IMR-90 (cell line): ENCODE data around the gene POTEG. TPM values are rescaled to one million over a fixed set of nuclear protein-coding genes. Genes with fewer than 3 reads are reported as not detected.
"Not testable (repeated sequence)": the region's sequence is repeated elsewhere in the genome, so short reads cannot be mapped to it uniquely, and the experiment has no call there.

Experiments used
- ATAC-seq: fragments of 200-7000 bp; cut with Tn5 transposase; 2 replicates; pipeline ENCODE4 v1.9.1; 2020; ENCODE audit warnings: low read depth, mild to moderate bottlenecking, moderate library complexity
- BruUV-seq: library from RNA; stranded (reverse); fragments of 400-500 nt; replicated peaks from 2 replicates; lab custom pipeline; 2021; lab: Mats Ljungman, UMichigan
- CTCF ChIA-PET: fragments of 300-600 bp; formaldehyde crosslinking; extraction: SDS; loops from one replicate; lab custom pipeline; 2021; ENCODE audit warnings: antibody characterized with exemption; lab: Yijun Ruan, JAX
- POLR2A ChIA-PET: fragments of 300-600 bp; sonication (Branson Sonifier 250); formaldehyde crosslinking; loops from one replicate; lab custom pipeline; 2022; ENCODE audit warnings: antibody characterized with exemption; ENCODE audit not compliant: unreplicated experiment; lab: Charles Lee
- DNase-seq: peaks from one replicate; pipeline ENCODE4 v3.0.0; 2013
- H2AFZ ChIP-seq: replicated peaks from 2 replicates; pipeline ENCODE3; 2013; ENCODE audit warnings: low read length, mild to moderate bottlenecking; ENCODE audit not compliant: poor library complexity
- H2AK5ac ChIP-seq: 2 replicates; pipeline ENCODE4 v1.6.1; 2013; ENCODE audit warnings: low read depth, low read length, inconsistent platforms
- H2AK9ac ChIP-seq: replicated peaks from 2 replicates; pipeline ENCODE3; 2013; ENCODE audit warnings: mild to moderate bottlenecking, low read depth, low read length, moderate library complexity; ENCODE audit not compliant: poor library complexity
- H2BK120ac ChIP-seq: 2 replicates; pipeline ENCODE4 v1.6.1; 2013; ENCODE audit warnings: low read depth, low read length, inconsistent platforms
- H2BK15ac ChIP-seq: 3 replicates; pipeline ENCODE4 v1.6.1; 2013; ENCODE audit warnings: low read depth, low read length, inconsistent platforms
- H2BK20ac ChIP-seq: 2 replicates; pipeline ENCODE4 v1.6.1; 2013; ENCODE audit warnings: low read depth, mild to moderate bottlenecking, inconsistent platforms, low read length, moderate library complexity
- H2BK5ac ChIP-seq: 2 replicates; pipeline ENCODE4 v1.6.1; 2013; ENCODE audit warnings: mild to moderate bottlenecking, low read depth, low read length, inconsistent platforms; ENCODE audit not compliant: poor library complexity, severe bottlenecking
- H3K14ac ChIP-seq: replicated peaks from 2 replicates; pipeline ENCODE4 v1.6.1; 2013; ENCODE audit warnings: low read depth, low read length, inconsistent platforms
- H3K18ac ChIP-seq: 2 replicates; pipeline ENCODE4 v1.6.1; 2013; ENCODE audit warnings: low read depth, low read length, control low read depth
- H3K23ac ChIP-seq: 2 replicates; pipeline ENCODE4 v1.6.1; 2013; ENCODE audit warnings: low read depth, low read length, inconsistent platforms
- H3K27ac ChIP-seq: 2 replicates; pipeline ENCODE4 v1.5.1; 2013; ENCODE audit warnings: mild to moderate bottlenecking, control low read depth, low read length; ENCODE audit not compliant: insufficient read depth
- H3K27me3 ChIP-seq: 2 replicates; pipeline ENCODE4 v1.6.1; 2013; ENCODE audit warnings: low read length; ENCODE audit not compliant: control insufficient read depth, insufficient read depth
- H3K36me3 ChIP-seq: 2 replicates; pipeline ENCODE4 v1.6.1; 2013; ENCODE audit warnings: low read length, mixed read lengths; ENCODE audit not compliant: control insufficient read depth, insufficient read depth
- H3K4ac ChIP-seq: 2 replicates; pipeline ENCODE4 v1.6.1; 2013; ENCODE audit warnings: low read depth, low read length, inconsistent platforms
- H3K4me1 ChIP-seq: 2 replicates; pipeline ENCODE4 v1.6.1; 2013; ENCODE audit warnings: low read length, mixed read lengths; ENCODE audit not compliant: control insufficient read depth, insufficient read depth
- H3K4me2 ChIP-seq: 2 replicates; pipeline ENCODE4 v1.6.1; 2013; ENCODE audit warnings: low read depth, mild to moderate bottlenecking, control low read depth, low read length, moderate library complexity
- H3K4me3 ChIP-seq: 2 replicates; pipeline ENCODE4 v1.5.1; 2013; ENCODE audit warnings: low read depth, mild to moderate bottlenecking, control low read depth, low read length, moderate library complexity; ENCODE audit not compliant: insufficient read depth
- H3K56ac ChIP-seq: 2 replicates; pipeline ENCODE4 v1.6.1; 2013; ENCODE audit warnings: low read length, inconsistent platforms; ENCODE audit not compliant: insufficient read depth; ENCODE audit errors: extremely low read depth
- H3K79me1 ChIP-seq, 2 experiments: 2 replicates each; pipeline ENCODE4 v1.6.1; 2013; ENCODE audit warnings: low read length in 2 of 2, inconsistent platforms in 1 of 2, low read depth in 1 of 2
- H3K9ac ChIP-seq: 2 replicates; pipeline ENCODE4 v1.6.1; 2013; ENCODE audit warnings: low read depth, low read length, control low read depth
- H3K9me1 ChIP-seq: 2 replicates; pipeline ENCODE4 v1.6.1; 2013; ENCODE audit warnings: low read length, inconsistent platforms; ENCODE audit not compliant: insufficient read depth
- H3K9me3 ChIP-seq: 2 replicates; pipeline ENCODE4 v1.6.1; 2013; ENCODE audit warnings: low read length; ENCODE audit not compliant: control insufficient read depth, insufficient read depth
- H4K20me1 ChIP-seq: 2 replicates; pipeline ENCODE4 v1.6.1; 2013; ENCODE audit warnings: low read length, inconsistent platforms; ENCODE audit not compliant: insufficient read depth
- H4K5ac ChIP-seq: 2 replicates; pipeline ENCODE4 v1.6.1; 2013; ENCODE audit warnings: mild to moderate bottlenecking, low read depth, low read length, control low read depth
- H4K8ac ChIP-seq, 2 experiments: 2 replicates each; pipeline ENCODE4 v1.6.1; 2013; ENCODE audit warnings: low read depth in 2 of 2, low read length in 2 of 2, control low read depth in 1 of 2, inconsistent platforms in 1 of 2
- H4K91ac ChIP-seq: 2 replicates; pipeline ENCODE4 v1.6.1; 2013; ENCODE audit warnings: low read depth, low read length, inconsistent platforms; ENCODE audit not compliant: insufficient read depth
- WGBS, 2 experiments: methylation state at CpG; one replicate each; pipeline versions ENCODE4 v1.1.5 to v1.1.7; 2013; ENCODE audit warnings: missing lambda C conversion rate in 2 of 2; ENCODE audit not compliant: insufficient read length in 1 of 2; ENCODE audit errors: extremely low coverage in 2 of 2; 5-methylcytosine and 5-hydroxymethylcytosine counted together
- dilution Hi-C: fragments of 300-500 bp; cut with HindIII; formaldehyde crosslinking; loops from one replicate; pipeline ENCODE4 v1.14.3; 2018; ENCODE audit warnings: low sequenced_read_pairs; ENCODE audit not compliant: unreplicated experiment
- in situ Hi-C: fragments of 300-500 bp; cut with MboI; formaldehyde crosslinking; loops from 3 replicates; pipeline ENCODE4 v1.14.3; 2019; ENCODE audit warnings: low sequenced_read_pairs, inconsistent platforms, mixed read lengths
- intact Hi-C: fragments of 100-400 bp; cut with micrococcal nuclease; formaldehyde crosslinking; loops from 2 replicates; pipeline ENCODE4 v1.10.0; 2022
- polyA plus RNA-seq, 3 experiments: library from polyadenylated mRNA; depleted of rRNA; stranded (reverse); fragments of >200 nt; gene quantifications; 2 replicates each; pipeline ENCODE4 v1.2.3, GENCODE V29; 2012; ENCODE audit warnings: low replicate concordance in 1 of 3
- total RNA-seq: library from RNA; depleted of rRNA; stranded (reverse); fragments of >200 nt; gene quantifications from 2 replicates; pipeline ENCODE4 v1.2.3, GENCODE V29; 2012

POTEG gene
- total and polyA plus RNA-seq, 2 of the 4 experiments (the other 2 are of a cell fraction) = not detected

DNA sequence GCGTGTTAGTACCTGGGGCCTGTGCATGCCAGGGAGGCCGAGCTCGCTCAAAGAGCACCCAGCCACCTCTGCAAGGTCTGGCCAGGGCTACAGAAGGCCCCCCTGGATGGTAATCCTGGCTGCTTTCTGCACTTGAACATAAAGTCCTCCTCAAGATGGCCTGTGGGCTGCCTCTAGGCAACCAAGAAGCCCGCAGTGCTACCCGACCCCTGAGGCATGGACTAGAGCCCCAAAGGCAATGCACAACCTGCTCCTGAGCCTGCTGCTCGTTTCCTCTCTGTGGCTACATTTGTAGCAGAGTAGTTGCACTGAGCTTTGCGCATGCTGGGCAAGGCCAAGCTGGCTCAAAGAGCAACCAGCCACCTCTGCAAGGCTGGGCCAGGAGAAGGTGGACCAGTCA, 47.8 kb downstream of the POTEG start:
- CTCF ChIA-PET, H4K8ac ChIP-seq, H3K27ac ChIP-seq, DNase-seq, H3K4me3 ChIP-seq, H3K4ac ChIP-seq, intact Hi-C loops, dilution Hi-C loops, POLR2A ChIA-PET, H3K56ac ChIP-seq, H2BK20ac ChIP-seq, H4K20me1 ChIP-seq, H4K5ac ChIP-seq, H2AK5ac ChIP-seq, H4K91ac ChIP-seq, in situ Hi-C loops, ATAC-seq, BruUV-seq, H2BK5ac ChIP-seq, H3K9me1 ChIP-seq, H3K27me3 ChIP-seq, H3K9ac ChIP-seq, H2AFZ ChIP-seq, H3K23ac ChIP-seq, H2AK9ac ChIP-seq, H3K4me2 ChIP-seq, H3K36me3 ChIP-seq, H2BK15ac ChIP-seq, H3K18ac ChIP-seq, H2BK120ac ChIP-seq, H3K79me1 ChIP-seq, H3K9me3 ChIP-seq, H3K4me1 ChIP-seq, H3K14ac ChIP-seq: not testable (repeated sequence)
- no CpG with 5 or more reads among the region's 7 CpGs for WGBS, 2 experiments

DNA sequence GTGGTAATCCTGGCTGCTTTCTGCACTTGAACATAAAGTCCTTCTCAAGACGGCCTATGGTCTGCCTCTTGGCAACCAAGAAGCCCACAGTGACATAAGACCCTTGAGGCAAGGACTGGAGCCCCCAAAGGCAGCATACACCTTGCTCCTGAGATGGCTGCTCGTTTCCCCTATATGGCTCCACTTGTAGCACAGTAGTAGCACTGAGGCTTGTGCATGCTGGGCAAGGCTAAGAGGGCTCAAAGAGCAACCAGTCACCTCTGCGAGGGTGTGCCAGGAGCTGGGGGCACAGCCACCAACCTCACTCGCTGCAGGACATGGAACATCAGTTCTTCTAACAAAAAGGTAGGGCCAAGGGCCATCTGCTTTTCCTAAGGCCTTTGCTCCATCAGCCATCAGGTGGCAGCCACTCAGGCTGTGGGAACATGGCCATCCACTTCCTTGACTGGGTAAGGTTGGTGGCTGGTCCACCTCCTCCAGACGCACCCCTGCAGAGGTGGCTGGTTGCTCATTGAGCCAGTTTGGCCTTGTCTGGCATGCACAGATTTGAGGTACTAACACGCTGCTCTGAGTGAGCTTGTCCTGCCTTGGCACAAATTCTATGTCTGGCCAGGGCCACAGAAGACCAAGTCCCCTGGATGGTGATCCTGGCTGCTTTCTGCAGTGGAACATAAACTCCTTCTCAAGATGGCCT, 49.9 kb downstream of the POTEG start:
- CTCF ChIA-PET, H4K8ac ChIP-seq, H2BK120ac ChIP-seq, H2BK15ac ChIP-seq, H2AK5ac ChIP-seq, H3K4me1 ChIP-seq, H2BK5ac ChIP-seq, H3K9me1 ChIP-seq, H3K4me2 ChIP-seq, H3K36me3 ChIP-seq, H3K23ac ChIP-seq, BruUV-seq, H3K14ac ChIP-seq, H2AFZ ChIP-seq, ATAC-seq, H4K20me1 ChIP-seq, in situ Hi-C loops, H3K4ac ChIP-seq, H3K79me1 ChIP-seq, DNase-seq, H2BK20ac ChIP-seq, POLR2A ChIA-PET, dilution Hi-C loops, H3K9ac ChIP-seq, H4K91ac ChIP-seq, intact Hi-C loops, H3K56ac ChIP-seq, H3K18ac ChIP-seq, H4K5ac ChIP-seq, H3K4me3 ChIP-seq, H3K27ac ChIP-seq, H3K9me3 ChIP-seq, H3K27me3 ChIP-seq, H2AK9ac ChIP-seq: not testable (repeated sequence)
- no CpG with 5 or more reads among the region's 6 CpGs for WGBS, 2 experiments
